GM12865 (cell line): ENCODE data around the gene NDUFAF7.

Source experiments
- DNase-seq: peaks from one replicate; pipeline ENCODE4 v3.0.0; 2010; ENCODE audit warnings: low read depth
- H3K4me3 ChIP-seq: 2 replicates; pipeline ENCODE4 v1.5.1; 2011; ENCODE audit warnings: mild to moderate bottlenecking, low read depth, low read length, control low read depth
- TF ChIP-seq, protein P1 (sequence below): IDR thresholded peaks from 2 replicates; pipeline ENCODE4 v1.5.1; 2011; ENCODE audit warnings: low read length, control low read depth, low read depth, inconsistent platforms; ENCODE audit not compliant: insufficient read depth; ENCODE audit errors: missing control alignments

NDUFAF7 gene

DNA sequence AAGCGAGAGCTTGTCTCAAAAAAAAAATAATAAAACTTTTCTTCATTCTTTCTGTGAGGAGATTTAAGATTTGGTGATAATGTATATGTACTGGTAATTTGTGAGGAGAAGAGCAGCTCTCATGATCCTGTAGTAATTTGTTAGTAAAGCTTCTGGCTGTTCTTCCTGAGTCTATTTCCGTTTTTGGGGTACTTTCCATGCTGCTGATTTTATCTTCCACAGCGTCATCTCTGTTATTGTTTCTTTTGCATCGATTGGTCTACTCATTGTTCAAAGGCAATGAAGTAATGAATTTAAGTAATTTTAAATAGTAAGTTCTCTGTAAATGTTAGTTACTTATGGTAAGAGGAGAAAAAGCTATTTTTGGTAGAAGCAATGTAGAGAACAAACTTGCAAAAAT is 12.0 kb downstream of the NDUFAF7 start:
- TF ChIP-seq, protein P1, sequence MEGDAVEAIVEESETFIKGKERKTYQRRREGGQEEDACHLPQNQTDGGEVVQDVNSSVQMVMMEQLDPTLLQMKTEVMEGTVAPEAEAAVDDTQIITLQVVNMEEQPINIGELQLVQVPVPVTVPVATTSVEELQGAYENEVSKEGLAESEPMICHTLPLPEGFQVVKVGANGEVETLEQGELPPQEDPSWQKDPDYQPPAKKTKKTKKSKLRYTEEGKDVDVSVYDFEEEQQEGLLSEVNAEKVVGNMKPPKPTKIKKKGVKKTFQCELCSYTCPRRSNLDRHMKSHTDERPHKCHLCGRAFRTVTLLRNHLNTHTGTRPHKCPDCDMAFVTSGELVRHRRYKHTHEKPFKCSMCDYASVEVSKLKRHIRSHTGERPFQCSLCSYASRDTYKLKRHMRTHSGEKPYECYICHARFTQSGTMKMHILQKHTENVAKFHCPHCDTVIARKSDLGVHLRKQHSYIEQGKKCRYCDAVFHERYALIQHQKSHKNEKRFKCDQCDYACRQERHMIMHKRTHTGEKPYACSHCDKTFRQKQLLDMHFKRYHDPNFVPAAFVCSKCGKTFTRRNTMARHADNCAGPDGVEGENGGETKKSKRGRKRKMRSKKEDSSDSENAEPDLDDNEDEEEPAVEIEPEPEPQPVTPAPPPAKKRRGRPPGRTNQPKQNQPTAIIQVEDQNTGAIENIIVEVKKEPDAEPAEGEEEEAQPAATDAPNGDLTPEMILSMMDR: no peak
- DNase-seq: no peak
- no peak overlapping the region for H3K4me3 ChIP-seq

DNA sequence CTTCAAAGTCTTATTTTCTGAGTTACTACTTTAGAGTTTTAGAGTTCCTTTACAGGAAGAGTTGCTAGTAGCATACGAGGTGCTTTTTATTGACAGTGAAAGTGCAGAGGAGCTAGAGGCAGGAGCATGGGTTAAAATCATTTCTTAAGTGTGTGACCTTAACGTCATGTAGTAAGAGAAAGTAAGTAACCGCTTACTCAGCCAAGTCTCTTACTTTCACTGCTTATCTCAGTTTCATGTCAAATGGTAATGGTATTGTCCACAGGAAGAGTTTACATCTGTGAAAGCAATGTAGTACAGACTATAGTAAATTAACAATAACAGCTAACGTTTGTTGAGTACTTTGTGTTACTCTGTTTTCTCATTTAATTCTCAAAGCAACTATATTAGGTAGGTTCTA is 12.6 kb downstream of the NDUFAF7 start:
- TF ChIP-seq, protein P1: no peak

DNA sequence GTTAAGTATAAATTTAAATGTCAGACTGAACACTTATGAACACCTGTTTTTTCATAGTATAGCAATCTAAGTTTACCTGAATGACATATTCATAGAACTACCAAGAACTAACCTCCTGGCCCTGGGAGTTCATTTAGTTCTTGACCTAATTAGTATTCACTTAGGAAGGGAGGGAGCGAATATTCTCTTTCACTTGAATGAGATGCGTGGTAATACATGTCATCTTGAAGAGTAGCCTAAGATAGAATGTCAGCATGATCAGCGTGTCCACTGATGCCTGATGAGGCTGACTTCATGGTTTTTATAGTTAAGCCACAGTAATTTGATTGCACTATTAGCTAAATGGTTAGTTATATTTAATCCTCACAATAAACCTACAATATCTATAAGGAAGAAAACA is 13.3 kb downstream of the NDUFAF7 start:
- no peak overlapping the region for H3K4me3 ChIP-seq
- DNase-seq: no peak
- TF ChIP-seq, protein P1: no peak

More for the DNA sequence above, 12.6 kb downstream of the NDUFAF7 start:
- H3K4me3 ChIP-seq: no peak overlapping the region
- peak; percentile 75 for DNase-seq

DNA sequence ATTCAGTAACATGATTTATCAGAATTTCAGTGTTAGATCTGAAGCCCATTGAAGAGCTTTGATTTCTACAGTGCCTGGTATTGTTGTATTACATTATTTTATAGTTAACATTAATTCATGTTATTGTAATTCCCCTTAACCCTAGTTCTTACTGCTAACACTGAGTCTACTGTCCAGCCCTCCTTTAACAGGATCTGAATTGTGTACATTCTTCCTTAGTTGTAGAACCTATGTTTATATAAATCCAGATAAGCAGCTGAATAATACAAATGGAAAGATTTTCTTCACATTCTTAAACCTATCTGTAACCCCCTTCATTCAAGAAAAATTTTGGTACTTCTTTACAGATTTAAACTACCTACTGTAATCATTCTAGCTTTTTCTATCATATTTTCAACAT is 14.7 kb downstream of the NDUFAF7 start:
- TF ChIP-seq, protein P1: no peak
- H3K4me3 ChIP-seq: no peak overlapping the region
- DNase-seq: no peak

DNA sequence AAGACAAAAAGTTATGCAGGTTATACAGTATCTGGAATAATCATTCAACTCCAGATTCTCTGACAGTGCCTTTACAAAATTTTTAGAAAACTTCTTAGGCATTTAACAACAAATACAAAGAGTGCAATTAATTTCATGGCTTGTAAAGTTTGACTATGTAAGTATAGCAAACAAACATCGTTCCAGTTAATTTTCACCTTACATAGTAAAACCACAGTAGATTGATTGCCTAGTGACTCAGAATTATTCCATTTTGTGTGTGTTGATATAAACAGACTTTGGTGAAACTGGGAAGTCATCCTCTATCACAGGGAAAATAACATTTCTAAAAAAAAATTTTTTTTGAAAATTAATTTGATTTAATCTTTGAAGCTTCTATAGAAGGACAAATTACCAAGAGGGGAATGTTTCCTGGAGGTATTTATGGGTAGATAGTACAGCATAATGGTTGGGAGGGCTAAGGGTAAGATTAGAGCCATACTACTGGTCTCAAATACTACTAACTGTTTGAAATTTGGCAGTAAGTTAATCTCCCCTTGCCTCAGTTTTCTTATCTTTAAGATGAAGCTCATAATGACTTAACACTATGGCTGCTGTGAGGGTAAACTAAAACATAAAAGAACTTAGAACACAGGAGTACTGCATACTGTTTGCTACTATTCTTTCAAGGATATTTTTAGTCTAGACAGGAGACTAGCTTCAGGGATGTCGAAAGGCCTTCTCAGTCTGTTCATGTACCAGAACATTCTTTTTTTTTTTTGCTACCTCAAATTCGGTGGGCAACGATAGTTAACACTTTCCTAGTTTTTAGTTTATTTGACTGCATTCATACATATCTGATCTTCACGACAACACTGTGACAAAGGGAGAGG is 19.6 kb downstream of the NDUFAF7 start:
- no peak overlapping the region for H3K4me3 ChIP-seq
- no peak for DNase-seq
- TF ChIP-seq, protein P1: no peak

DNA sequence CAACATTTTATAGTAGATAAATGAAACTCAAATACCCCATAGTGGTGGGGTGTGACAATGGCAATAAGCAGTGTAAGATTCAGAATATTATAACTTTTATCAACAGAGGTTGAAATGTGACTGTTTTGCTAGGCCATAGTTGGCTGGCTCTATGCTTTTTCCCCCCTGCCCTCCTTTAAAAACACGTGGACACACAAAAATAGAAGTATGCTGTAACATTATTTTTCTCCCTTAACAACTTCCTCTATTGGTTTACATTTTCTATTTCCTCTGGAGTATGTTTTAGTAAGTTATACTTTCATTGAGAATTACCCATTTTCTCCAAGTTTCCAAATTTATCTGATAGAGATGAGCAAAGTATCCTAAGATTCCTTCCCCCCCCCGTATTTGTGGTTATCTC is 31.1 kb downstream of the NDUFAF7 start:
- TF ChIP-seq, protein P1: no peak
- no peak overlapping the region for H3K4me3 ChIP-seq
- no peak for DNase-seq

DNA sequence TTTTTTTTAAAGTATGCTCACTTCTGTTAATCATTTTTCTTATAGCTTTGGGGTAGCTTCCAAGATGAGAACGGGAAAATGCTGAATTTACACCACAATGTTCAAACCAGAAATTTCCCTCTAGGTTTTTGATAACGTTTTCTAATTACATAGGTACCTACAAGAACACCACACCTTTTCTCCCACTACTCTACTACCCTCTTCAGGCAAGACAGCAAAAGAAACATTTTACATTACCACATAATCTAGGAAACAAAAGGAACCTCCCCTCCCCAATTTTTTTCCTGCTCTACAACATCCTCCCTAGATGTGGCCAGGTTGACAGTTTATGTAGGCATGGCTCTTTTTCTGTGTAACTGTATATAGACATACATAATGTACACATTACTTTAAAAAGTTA is 32.4 kb downstream of the NDUFAF7 start:
- no peak overlapping the region for H3K4me3 ChIP-seq
- DNase-seq: no peak
- TF ChIP-seq, protein P1: no peak
